ENCODE data around the gene SPOCK2.
"Not testable (repeated sequence)": the region's sequence is repeated elsewhere in the genome, so short reads cannot be mapped to it uniquely, and the experiment has no call there.

Gene SPOCK2

GRCh38 chr10:72034761-72035160 is 53.6 kb downstream of the SPOCK2 start:
- in situ Hi-C loops (cut with HindIII; ENCODE audit: low sequenced_read_pairs) = no loop called here

- in situ Hi-C loops (cut with HindIII; ENCODE audit: low sequenced_read_pairs) = no loop called here
Observed at GRCh38 chr10:72034040-72034499, 54.3 kb downstream of the SPOCK2 start.

DNA sequence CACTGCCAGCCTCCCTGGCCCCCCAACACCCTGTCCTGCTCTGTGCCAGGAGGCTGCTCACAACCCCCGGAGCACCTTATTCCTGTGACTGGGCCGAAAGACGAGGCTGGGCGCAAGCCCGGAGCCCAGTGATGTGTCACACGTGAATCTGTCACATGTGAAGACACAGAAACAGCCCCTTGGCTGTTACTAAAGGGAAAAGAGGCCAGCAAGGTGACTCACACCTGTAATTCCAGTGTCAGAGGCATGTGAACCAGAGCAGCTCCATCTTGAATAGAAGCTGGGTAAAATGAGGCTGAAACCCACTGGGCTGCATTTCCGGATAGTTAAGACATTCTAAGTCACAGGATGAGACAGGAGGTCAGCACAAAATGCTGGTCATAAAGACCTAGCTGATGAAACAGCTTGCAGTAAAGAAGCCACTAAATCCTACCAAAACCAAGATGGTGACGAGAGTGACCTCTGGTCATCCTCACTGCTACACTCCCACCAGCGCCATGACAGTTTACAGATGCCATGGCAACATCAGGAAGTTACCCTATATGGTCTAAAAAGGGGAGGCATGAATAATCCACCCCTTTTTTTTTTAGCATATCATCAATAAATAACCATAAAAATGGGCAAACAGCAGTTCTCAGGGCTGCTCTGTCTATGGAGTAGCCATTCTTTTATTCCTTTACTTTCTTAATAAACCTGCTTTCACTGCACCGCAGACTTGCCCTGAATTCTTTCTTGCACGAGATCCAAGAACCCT is 55.8 kb downstream of the SPOCK2 start:
- in situ Hi-C loops (cut with HindIII; ENCODE audit: low sequenced_read_pairs) = not testable (repeated sequence)

GRCh38 chr10:72031706-72032105 is 56.6 kb downstream of the SPOCK2 start:
- in situ Hi-C loops (cut with HindIII; ENCODE audit: low sequenced_read_pairs) = no loop called here

GRCh38 chr10:72030762-72031543 is 57.4 kb downstream of the SPOCK2 start:
- in situ Hi-C loops (cut with HindIII; ENCODE audit: low sequenced_read_pairs) = no loop called here

DNA sequence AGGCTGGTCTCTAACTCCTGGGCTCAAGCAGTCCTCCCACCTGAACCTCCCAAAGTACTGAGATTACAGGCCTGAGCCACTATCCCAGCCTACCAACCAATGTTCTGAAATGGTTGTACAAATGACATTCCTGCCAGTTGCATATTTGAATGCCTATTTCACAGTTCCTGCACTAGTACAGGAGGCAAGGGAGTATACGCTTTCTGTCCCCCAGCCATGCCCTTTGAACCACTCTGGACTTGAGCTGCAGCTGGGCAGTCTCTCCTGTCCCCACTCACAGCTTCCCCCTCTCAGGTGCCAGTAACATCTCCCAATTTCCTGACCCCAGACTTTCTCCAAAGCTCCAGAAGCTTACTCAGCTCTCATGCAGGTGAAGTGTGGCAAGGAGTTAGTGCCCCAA is 58.9 kb downstream of the SPOCK2 start:
- in situ Hi-C loops (cut with HindIII; ENCODE audit: low sequenced_read_pairs) = no loop called here

GRCh38 chr10:72027498-72027897 is 60.9 kb downstream of the SPOCK2 start:
- in situ Hi-C loops (cut with HindIII; ENCODE audit: low sequenced_read_pairs) = no loop called here

- in situ Hi-C loops (cut with HindIII; ENCODE audit: low sequenced_read_pairs) = no loop called here
Observed at GRCh38 chr10:72026278-72027111, 61.9 kb downstream of the SPOCK2 start.

- in situ Hi-C loops (cut with HindIII; ENCODE audit: low sequenced_read_pairs) = no loop called here
Observed at GRCh38 chr10:72025832-72026231, 62.5 kb downstream of the SPOCK2 start.

- in situ Hi-C loops (cut with HindIII; ENCODE audit: low sequenced_read_pairs) = no loop called here
Observed at GRCh38 chr10:72025400-72025799, 63.0 kb downstream of the SPOCK2 start.

DNA sequence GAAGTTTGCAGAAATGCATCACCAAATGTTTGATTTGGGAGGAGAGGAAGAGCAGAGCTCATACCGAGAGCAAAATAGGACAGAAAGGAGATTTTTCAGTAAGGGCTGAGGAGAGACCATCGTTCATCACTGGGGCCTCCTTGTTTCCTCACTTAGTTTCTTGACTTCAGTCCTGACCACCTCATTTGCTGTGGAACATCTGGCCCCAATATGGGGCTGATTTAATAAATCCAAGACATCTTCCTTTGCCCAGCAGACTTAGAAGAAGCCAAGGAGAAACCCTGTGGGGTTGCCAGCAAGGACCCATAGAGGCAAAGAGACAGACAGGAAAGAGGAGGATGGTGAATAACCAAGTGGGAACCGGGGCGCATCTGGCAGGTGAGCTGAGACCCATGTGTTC is 63.8 kb downstream of the SPOCK2 start:
- in situ Hi-C loops (cut with HindIII; ENCODE audit: low sequenced_read_pairs) = no loop called here

DNA sequence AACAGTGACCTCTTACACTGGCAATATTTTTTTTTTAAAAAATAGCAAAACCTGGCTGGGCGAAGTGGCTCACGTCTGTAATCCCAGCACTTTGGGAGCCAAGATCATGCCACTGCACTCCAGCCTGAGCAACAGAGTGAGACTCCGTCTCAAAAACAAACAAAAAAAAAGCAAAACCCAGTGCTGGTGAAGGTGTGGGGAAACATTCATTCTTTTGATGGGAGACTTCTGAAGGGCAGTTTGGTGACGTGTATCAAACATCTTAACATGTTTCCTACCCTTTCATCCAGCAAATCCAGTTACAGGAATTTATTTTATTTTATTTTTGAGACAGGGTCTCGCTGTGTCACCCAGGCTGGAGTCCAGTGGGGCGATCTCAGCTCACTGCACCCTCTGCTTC is 66.1 kb downstream of the SPOCK2 start:
- in situ Hi-C loops (cut with HindIII; ENCODE audit: low sequenced_read_pairs) = no loop called here

DNA sequence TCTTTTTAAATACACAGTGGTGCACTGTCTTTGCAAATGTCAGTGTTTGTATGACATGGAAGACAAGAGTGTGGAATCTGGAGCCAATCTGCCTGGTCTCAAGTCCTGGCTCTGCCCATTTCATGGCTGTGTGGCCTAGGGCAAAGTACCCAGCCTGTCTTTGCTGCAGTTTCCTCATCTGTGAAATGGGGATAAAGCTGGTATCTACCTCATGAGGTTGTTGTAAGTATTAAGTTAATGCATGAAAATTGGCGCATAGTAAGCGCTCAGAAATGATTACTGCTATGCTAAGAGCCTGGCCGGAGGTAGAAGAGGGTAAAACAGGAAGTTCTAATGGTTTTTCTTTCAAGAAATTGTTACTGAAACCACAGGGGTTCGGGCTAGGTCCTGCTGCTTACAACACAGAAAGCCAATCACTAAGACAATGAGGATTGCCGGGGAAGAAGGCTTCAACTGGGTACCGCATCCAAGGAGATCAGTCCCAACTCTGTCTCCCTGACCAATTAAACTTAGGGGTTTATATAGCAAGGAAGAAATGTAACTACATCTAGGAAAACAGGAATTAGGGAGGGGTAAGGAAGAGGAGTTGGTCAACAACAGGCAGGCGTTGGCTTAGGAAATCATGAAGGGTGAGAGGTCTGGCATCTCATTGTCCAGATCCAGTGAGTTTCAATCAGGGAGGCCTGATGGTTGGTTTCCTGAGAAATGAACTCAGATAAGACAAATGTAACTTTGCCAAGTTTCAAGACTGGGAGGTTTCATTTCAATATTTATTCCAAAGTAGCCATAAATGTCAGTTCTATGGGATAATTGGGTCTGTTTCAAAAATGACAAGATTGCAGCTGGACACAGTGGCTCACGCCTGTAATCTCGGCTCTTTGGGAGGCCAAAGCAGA is 67.2 kb downstream of the SPOCK2 start:
- in situ Hi-C loops (cut with HindIII; ENCODE audit: low sequenced_read_pairs) = no loop called here

GRCh38 chr10:72019085-72019876 is 69.1 kb downstream of the SPOCK2 start:
- in situ Hi-C loops (cut with HindIII; ENCODE audit: low sequenced_read_pairs) = no loop called here

- in situ Hi-C loops (cut with HindIII; ENCODE audit: low sequenced_read_pairs) = no loop called here
Observed at GRCh38 chr10:72016608-72017300, 71.6 kb downstream of the SPOCK2 start.

DNA sequence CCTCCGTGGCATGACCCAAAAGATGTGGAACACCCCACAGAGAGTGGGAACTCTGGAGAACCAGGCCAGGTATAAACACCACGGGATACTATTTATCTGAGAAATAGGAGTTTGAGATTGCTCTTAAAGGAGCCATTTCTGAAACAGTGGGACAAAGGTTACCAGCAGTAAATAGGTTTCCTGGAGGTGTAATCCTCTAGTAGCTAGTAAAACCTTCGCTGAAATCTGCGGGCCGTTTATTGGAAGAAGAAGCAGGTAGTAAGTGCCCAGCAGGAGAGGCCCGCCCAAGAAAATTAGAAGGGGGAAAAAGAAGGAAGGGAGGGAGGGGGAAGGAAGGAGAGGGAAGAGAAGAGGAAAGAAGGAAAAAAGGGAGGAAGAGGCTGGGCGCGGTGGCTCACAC is 72.5 kb downstream of the SPOCK2 start:
- in situ Hi-C loops (cut with HindIII; ENCODE audit: low sequenced_read_pairs) = no loop called here

- in situ Hi-C loops (cut with HindIII; ENCODE audit: low sequenced_read_pairs) = no loop called here
Observed at GRCh38 chr10:72014785-72015480, 73.4 kb downstream of the SPOCK2 start.

GRCh38 chr10:72014197-72014596 is 74.2 kb downstream of the SPOCK2 start:
- in situ Hi-C loops (cut with HindIII; ENCODE audit: low sequenced_read_pairs) = no loop called here
